Keratinocyte (primary cell): ENCODE data around the gene GRIN1.

Source experiments
- CTCF ChIP-seq, 3 experiments: IDR thresholded peaks in 1 of 3; conservative IDR thresholded peaks in 1 of 3; optimal IDR thresholded peaks in 1 of 3; 2 replicates in 2 of 3; 3 replicates in 1 of 3; pipeline versions ENCODE3 to v1.5.1; 2011; ENCODE audit warnings: low read length in 3 of 3, mild to moderate bottlenecking in 3 of 3, moderate library complexity in 2 of 3, control low read depth in 1 of 3, inconsistent platforms in 1 of 3; ENCODE audit not compliant: insufficient read depth in 2 of 3; ENCODE audit errors: extremely low read depth in 1 of 3
- EZH2 ChIP-seq: IDR thresholded peaks from one replicate; pipeline ENCODE4 v1.6.1; 2012; ENCODE audit warnings: inconsistent platforms, mild to moderate bottlenecking, low read length, moderate library complexity

- TF ChIP-seq CTCF (optimal IDR thresholded peaks at IDR 0.05 in 1 of 3, IDR thresholded peaks at IDR 0.05 in 1 of 3, conservative IDR thresholded peaks at IDR 0.05 in 1 of 3; ENCODE audit: extremely low read depth in 1 of 3, insufficient read depth in 2 of 3, low read length in 3 of 3) = no peak
- no peak for TF ChIP-seq EZH2
Measured at GRCh38 chr9:137194909-137195308, 56.0 kb downstream of the GRIN1 start.
